ENCODE results near the gene CSTPP1. TPM values are rescaled to one million over a fixed set of nuclear protein-coding genes. Genes with fewer than 3 reads are reported as not detected.

The CSTPP1 gene
- total RNA-seq, 1 experiment from 2014 or later = 88.3 TPM

GRCh38 chr11:47132981-47133380, 196.4 kb downstream of the CSTPP1 start:
- H3K79me2 ChIP-seq (ENCODE audit: low read depth) = no peaks in the 10 kb centered on the region
- no peak for DNase-seq
- intact Hi-C loops (cut with micrococcal nuclease; ENCODE audit: unreplicated experiment) = no loop called here
- CTCF ChIA-PET = no interaction called here
- no peaks in the 10 kb centered on the region for H3K9me2 ChIP-seq (ENCODE audit: insufficient read depth)
- H3K4me2 ChIP-seq = no peak overlapping the region
- peaks cover 1% of the 10 kb centered on the region; the same call in 1 of the 2 replicates for H3K36me3 ChIP-seq (ENCODE audit: low read depth)
- no peaks in the 10 kb centered on the region for H3K9me3 ChIP-seq (ENCODE audit: insufficient read depth, low read depth)
- no peaks in the 10 kb centered on the region for H3K4me1 ChIP-seq (replicated peaks; ENCODE audit: insufficient read depth)
- no peaks in the 10 kb centered on the region; the same call in 1 of the 2 replicates for H3F3A ChIP-seq (ENCODE audit: insufficient read depth, low read depth)
- H3K27ac ChIP-seq = no peak overlapping the region
- H4K20me1 ChIP-seq (ENCODE audit: insufficient read depth) = no peaks in the 10 kb centered on the region
- no peak overlapping the region for H2AFZ ChIP-seq
- H3K4me3 ChIP-seq = no peak overlapping the region
- POLR2A ChIA-PET (ENCODE audit: unreplicated experiment) = no interaction called here
- BruUV-seq (replicated peaks) = no TSS peak
- H3K27me3 ChIP-seq (ENCODE audit: insufficient read depth, low read depth) = no peaks in the 10 kb centered on the region
- TF ChIP-seq EZH2 (IDR thresholded peaks at IDR 0.05; ENCODE audit: low read depth) (no peak), CTCF (conservative IDR thresholded peaks at IDR 0.05) (no peak)

GRCh38 chr11:47136327-47136726, 199.8 kb downstream of the CSTPP1 start:
- no TSS peak for BruUV-seq (replicated peaks)

GRCh38 chr11:47136921-47137320, 200.4 kb downstream of the CSTPP1 start:
- H3K36me3 ChIP-seq (ENCODE audit: low read depth) = peaks cover 4% of the 10 kb centered on the region; the same call in 1 of the 2 replicates
- no peak for TF ChIP-seq EZH2 (IDR thresholded peaks at IDR 0.05; ENCODE audit: low read depth)
- no peak for TF ChIP-seq CTCF (conservative IDR thresholded peaks at IDR 0.05)
- H3K9me2 ChIP-seq (ENCODE audit: insufficient read depth) = no peaks in the 10 kb centered on the region
- no peak overlapping the region for H3K4me2 ChIP-seq
- no peak for DNase-seq
- H2AFZ ChIP-seq = no peak overlapping the region
- H3F3A ChIP-seq (ENCODE audit: insufficient read depth, low read depth) = no peaks in the 10 kb centered on the region; the same call in 1 of the 2 replicates
- intact Hi-C loops (cut with micrococcal nuclease; ENCODE audit: unreplicated experiment) = no loop called here
- no peak overlapping the region for H3K27ac ChIP-seq
- H3K27me3 ChIP-seq (ENCODE audit: insufficient read depth, low read depth) = no peaks in the 10 kb centered on the region
- ChIA-PET POLR2A (ENCODE audit: unreplicated experiment) (no interaction called here), CTCF (no interaction called here)
- no peak overlapping the region for H3K4me3 ChIP-seq
- H4K20me1 ChIP-seq (ENCODE audit: insufficient read depth) = no peaks in the 10 kb centered on the region
- no TSS peak for BruUV-seq (replicated peaks)
- no peaks in the 10 kb centered on the region for H3K4me1 ChIP-seq (replicated peaks; ENCODE audit: insufficient read depth)
- no peaks in the 10 kb centered on the region for H3K9me3 ChIP-seq (ENCODE audit: insufficient read depth, low read depth)
- no peaks in the 10 kb centered on the region for H3K79me2 ChIP-seq (ENCODE audit: low read depth)

More at GRCh38 chr11:47136327-47136726, 199.8 kb downstream of the CSTPP1 start:
- H3K9me2 ChIP-seq (ENCODE audit: insufficient read depth) = no peaks in the 10 kb centered on the region
- no peak overlapping the region for H3K4me2 ChIP-seq
- no peaks in the 10 kb centered on the region for H4K20me1 ChIP-seq (ENCODE audit: insufficient read depth)
- ChIA-PET CTCF (no interaction called here), POLR2A (ENCODE audit: unreplicated experiment) (no interaction called here)
- DNase-seq = no peak
- H3K79me2 ChIP-seq (ENCODE audit: low read depth) = no peaks in the 10 kb centered on the region
- no peaks in the 10 kb centered on the region for H3K9me3 ChIP-seq (ENCODE audit: insufficient read depth, low read depth)
- no peaks in the 10 kb centered on the region for H3K27me3 ChIP-seq (ENCODE audit: insufficient read depth, low read depth)
- no peak overlapping the region for H3K4me3 ChIP-seq
- no peak overlapping the region for H2AFZ ChIP-seq
- peaks cover 4% of the 10 kb centered on the region; the same call in 1 of the 2 replicates for H3K36me3 ChIP-seq (ENCODE audit: low read depth)
- H3F3A ChIP-seq (ENCODE audit: insufficient read depth, low read depth) = no peaks in the 10 kb centered on the region; the same call in 1 of the 2 replicates
- H3K4me1 ChIP-seq (replicated peaks; ENCODE audit: insufficient read depth) = no peaks in the 10 kb centered on the region
- intact Hi-C loops (cut with micrococcal nuclease; ENCODE audit: unreplicated experiment) = no loop called here
- no peak overlapping the region for H3K27ac ChIP-seq
- TF ChIP-seq CTCF (conservative IDR thresholded peaks at IDR 0.05) (no peak), EZH2 (IDR thresholded peaks at IDR 0.05; ENCODE audit: low read depth) (no peak)
